ENCODE data around the gene ALOX12.
"Not testable (repeated sequence)": the region's sequence is repeated elsewhere in the genome, so short reads cannot be mapped to it uniquely, and the experiment has no call there.

The ALOX12 gene

DNA sequence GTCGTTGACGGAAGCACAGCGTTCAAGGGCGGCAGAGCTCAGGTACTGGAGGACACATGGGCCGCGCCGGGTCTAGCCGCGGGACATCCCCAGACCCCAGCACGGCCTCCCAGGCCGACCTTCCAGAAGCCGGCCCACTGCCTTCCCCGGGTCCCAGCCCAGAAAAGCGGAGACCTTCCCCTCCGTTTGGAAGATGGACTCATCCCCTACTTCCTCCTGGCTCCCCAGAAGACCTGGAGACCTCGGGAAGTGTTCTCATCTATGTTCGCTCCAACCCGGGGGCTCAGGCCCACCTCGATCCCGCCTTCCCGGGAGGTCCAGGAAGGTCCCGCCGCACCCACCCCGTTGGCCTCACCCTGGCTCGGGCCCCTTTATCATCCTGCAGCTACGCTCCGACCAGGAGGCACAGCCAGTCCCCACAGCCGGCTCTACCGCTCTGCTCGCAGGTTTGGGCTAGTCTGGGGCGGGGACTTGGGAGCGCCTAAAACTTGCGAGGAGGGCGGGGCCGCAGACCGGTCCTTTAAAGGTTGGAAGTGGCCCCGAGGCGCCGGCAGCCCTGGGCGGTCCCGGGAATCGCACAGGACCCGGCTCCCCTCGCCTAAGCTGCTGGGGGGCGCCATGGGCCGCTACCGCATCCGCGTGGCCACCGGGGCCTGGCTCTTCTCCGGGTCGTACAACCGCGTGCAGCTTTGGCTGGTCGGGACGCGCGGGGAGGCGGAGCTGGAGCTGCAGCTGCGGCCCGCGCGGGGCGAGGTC, at the start of gene ALOX12:
TSS of gene ALOX12 (plus strand) at position 550 of the 756 bp plus-strand sequence. CDS start at position 619, 69 bp downstream.
- H3K36me3 ChIP-seq (ENCODE audit: control insufficient read depth in 5 of 5, insufficient read depth in 5 of 5, low read length in 5 of 5): peaks cover 4 to 40% (median 33%) of the 10 kb centered on the region in 5 donors
- peak within 1 kb of the TSS in 4 of 5 donors; percentile 11 to 60 (median 30) for H3K4me3 ChIP-seq (ENCODE audit: low read depth in 1 of 5, low read length in 5 of 5)
- no peaks in the 10 kb centered on the region for H3K9me3 ChIP-seq (ENCODE audit: control insufficient read depth in 5 of 5, low read length in 5 of 5)
- H3K4me1 ChIP-seq (ENCODE audit: control insufficient read depth in 5 of 5, insufficient read depth in 5 of 5, low read length in 5 of 5): peaks cover 0 to 15% (median 12%) of the 10 kb centered on the region in 5 donors
- no peak within 1 kb of the TSS for H3K27ac ChIP-seq (ENCODE audit: low read depth, low read length)
- peak within 1 kb of the TSS in 1 of 5 donors; percentile 26 for H3K9ac ChIP-seq (ENCODE audit: low read length in 5 of 5)
- no peaks in the 10 kb centered on the region for H3K27me3 ChIP-seq (ENCODE audit: control insufficient read depth in 5 of 5, insufficient read depth in 4 of 5, low read length in 5 of 5)

GRCh38 chr17:6947745-6948144, 48.1 kb upstream of the ALOX12 start:
- Histone ChIP-seq H3K4me1 (ENCODE audit: control insufficient read depth in 5 of 5, insufficient read depth in 5 of 5, low read length in 5 of 5) (peaks cover 0 to 9% (median 4%) of the 10 kb centered on the region in 5 donors), H3K27me3 (ENCODE audit: control insufficient read depth in 5 of 5, insufficient read depth in 4 of 5, low read length in 5 of 5) (no peaks in the 10 kb centered on the region), H3K36me3 (ENCODE audit: control insufficient read depth in 5 of 5, insufficient read depth in 5 of 5, low read length in 5 of 5) (no peaks in the 10 kb centered on the region), H3K9me3 (ENCODE audit: control insufficient read depth in 5 of 5, low read length in 5 of 5) (no peaks in the 10 kb centered on the region), H3K4me3 (ENCODE audit: low read depth in 1 of 5, low read length in 5 of 5) (no peak overlapping the region), H3K27ac (ENCODE audit: low read depth, low read length) (no peak overlapping the region), H3K9ac (ENCODE audit: low read length in 5 of 5) (no peak overlapping the region)

GRCh38 chr17:6948562-6948961, 47.3 kb upstream of the ALOX12 start:
- Histone ChIP-seq H3K4me3 (ENCODE audit: low read depth in 1 of 5, low read length in 5 of 5) (no peak overlapping the region), H3K9ac (ENCODE audit: low read length in 5 of 5) (no peak overlapping the region), H3K27ac (ENCODE audit: low read depth, low read length) (no peak overlapping the region), H3K9me3 (ENCODE audit: control insufficient read depth in 5 of 5, low read length in 5 of 5) (no peaks in the 10 kb centered on the region), H3K4me1 (ENCODE audit: control insufficient read depth in 5 of 5, insufficient read depth in 5 of 5, low read length in 5 of 5) (peaks cover 0 to 9% (median 4%) of the 10 kb centered on the region in 5 donors), H3K36me3 (ENCODE audit: control insufficient read depth in 5 of 5, insufficient read depth in 5 of 5, low read length in 5 of 5) (no peaks in the 10 kb centered on the region), H3K27me3 (ENCODE audit: control insufficient read depth in 5 of 5, insufficient read depth in 4 of 5, low read length in 5 of 5) (no peaks in the 10 kb centered on the region)

GRCh38 chr17:6948976-6949375, 46.9 kb upstream of the ALOX12 start:
- no peak overlapping the region for H3K4me3 ChIP-seq (ENCODE audit: low read depth in 1 of 5, low read length in 5 of 5)
- no peaks in the 10 kb centered on the region for H3K36me3 ChIP-seq (ENCODE audit: control insufficient read depth in 5 of 5, insufficient read depth in 5 of 5, low read length in 5 of 5)
- H3K9me3 ChIP-seq (ENCODE audit: control insufficient read depth in 5 of 5, low read length in 5 of 5): no peaks in the 10 kb centered on the region
- H3K27me3 ChIP-seq (ENCODE audit: control insufficient read depth in 5 of 5, insufficient read depth in 4 of 5, low read length in 5 of 5): no peaks in the 10 kb centered on the region
- H3K9ac ChIP-seq (ENCODE audit: low read length in 5 of 5): no peak overlapping the region
- peaks cover 0 to 9% (median 4%) of the 10 kb centered on the region in 5 donors for H3K4me1 ChIP-seq (ENCODE audit: control insufficient read depth in 5 of 5, insufficient read depth in 5 of 5, low read length in 5 of 5)
- H3K27ac ChIP-seq (ENCODE audit: low read depth, low read length): no peak overlapping the region

DNA sequence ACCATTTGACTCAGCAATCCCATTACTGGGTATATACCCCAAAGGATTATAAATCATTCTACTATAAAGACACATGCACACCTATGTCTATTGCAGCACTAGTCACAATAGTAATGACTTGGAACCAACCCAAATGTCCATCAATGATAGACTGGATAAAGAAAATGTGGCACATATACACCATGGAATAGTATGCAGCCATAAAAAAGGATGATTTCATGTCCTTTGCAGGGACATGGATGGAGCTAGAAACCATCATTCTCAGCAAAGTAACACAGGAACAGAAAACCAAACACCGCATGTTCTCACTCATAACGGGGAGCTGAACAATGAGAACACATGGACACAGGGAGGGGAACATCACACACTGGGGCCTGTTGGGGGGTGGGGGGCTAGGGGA, 44.9 kb upstream of the ALOX12 start:
- H3K4me3 ChIP-seq (ENCODE audit: low read depth in 1 of 5, low read length in 5 of 5); H3K27ac ChIP-seq (ENCODE audit: low read depth, low read length); H3K9me3 ChIP-seq (ENCODE audit: control insufficient read depth in 5 of 5, low read length in 5 of 5); H3K27me3 ChIP-seq (ENCODE audit: control insufficient read depth in 5 of 5, insufficient read depth in 4 of 5, low read length in 5 of 5); H3K36me3 ChIP-seq (ENCODE audit: control insufficient read depth in 5 of 5, insufficient read depth in 5 of 5, low read length in 5 of 5); H3K4me1 ChIP-seq (ENCODE audit: control insufficient read depth in 5 of 5, insufficient read depth in 5 of 5, low read length in 5 of 5); H3K9ac ChIP-seq (ENCODE audit: low read length in 5 of 5): not testable (repeated sequence)

- Histone ChIP-seq H3K4me3 (ENCODE audit: low read depth in 1 of 5, low read length in 5 of 5) (no peak overlapping the region), H3K36me3 (ENCODE audit: control insufficient read depth in 5 of 5, insufficient read depth in 5 of 5, low read length in 5 of 5) (no peaks in the 10 kb centered on the region), H3K9me3 (ENCODE audit: control insufficient read depth in 5 of 5, low read length in 5 of 5) (no peaks in the 10 kb centered on the region), H3K4me1 (ENCODE audit: control insufficient read depth in 5 of 5, insufficient read depth in 5 of 5, low read length in 5 of 5) (peaks cover 0 to 5% (median 4%) of the 10 kb centered on the region in 5 donors), H3K9ac (ENCODE audit: low read length in 5 of 5) (no peak overlapping the region), H3K27me3 (ENCODE audit: control insufficient read depth in 5 of 5, insufficient read depth in 4 of 5, low read length in 5 of 5) (no peaks in the 10 kb centered on the region), H3K27ac (ENCODE audit: low read depth, low read length) (no peak overlapping the region)
Measured at GRCh38 chr17:6953689-6954088, 42.2 kb upstream of the ALOX12 start.

DNA sequence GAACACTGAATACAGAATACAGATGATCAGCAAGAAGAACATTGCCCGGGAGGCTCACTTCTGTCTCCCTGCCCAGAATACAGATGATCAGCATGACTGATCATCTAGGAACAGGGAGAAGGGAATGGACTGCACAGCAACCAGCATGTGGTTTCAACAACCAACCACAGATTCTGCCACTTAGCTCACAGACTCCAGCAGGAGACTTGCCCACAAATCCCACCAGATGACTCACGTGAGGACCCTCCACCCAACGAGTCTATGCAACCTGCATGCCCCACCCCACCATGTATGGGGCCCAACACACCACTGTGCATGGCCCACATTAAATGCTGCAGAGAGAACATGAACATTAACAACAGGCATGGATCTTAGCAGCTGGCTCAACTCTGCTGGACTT, 36.1 kb upstream of the ALOX12 start:
- Histone ChIP-seq H3K4me3 (ENCODE audit: low read depth in 1 of 5, low read length in 5 of 5) (no peak overlapping the region), H3K4me1 (ENCODE audit: control insufficient read depth in 5 of 5, insufficient read depth in 5 of 5, low read length in 5 of 5) (no peaks in the 10 kb centered on the region), H3K36me3 (ENCODE audit: control insufficient read depth in 5 of 5, insufficient read depth in 5 of 5, low read length in 5 of 5) (no peaks in the 10 kb centered on the region), H3K27me3 (ENCODE audit: control insufficient read depth in 5 of 5, insufficient read depth in 4 of 5, low read length in 5 of 5) (no peaks in the 10 kb centered on the region), H3K9ac (ENCODE audit: low read length in 5 of 5) (no peak overlapping the region), H3K27ac (ENCODE audit: low read depth, low read length) (no peak overlapping the region), H3K9me3 (ENCODE audit: control insufficient read depth in 5 of 5, low read length in 5 of 5) (peaks cover 0 to 5% (median 0%) of the 10 kb centered on the region in 5 donors)

- Histone ChIP-seq H3K36me3 (ENCODE audit: control insufficient read depth in 5 of 5, insufficient read depth in 5 of 5, low read length in 5 of 5) (no peaks in the 10 kb centered on the region), H3K4me1 (ENCODE audit: control insufficient read depth in 5 of 5, insufficient read depth in 5 of 5, low read length in 5 of 5) (no peaks in the 10 kb centered on the region), H3K27ac (ENCODE audit: low read depth, low read length) (no peak overlapping the region), H3K27me3 (ENCODE audit: control insufficient read depth in 5 of 5, insufficient read depth in 4 of 5, low read length in 5 of 5) (no peaks in the 10 kb centered on the region), H3K4me3 (ENCODE audit: low read depth in 1 of 5, low read length in 5 of 5) (no peak overlapping the region), H3K9ac (ENCODE audit: low read length in 5 of 5) (no peak overlapping the region), H3K9me3 (ENCODE audit: control insufficient read depth in 5 of 5, low read length in 5 of 5) (no peaks in the 10 kb centered on the region)
Measured at GRCh38 chr17:6969323-6969726, 26.5 kb upstream of the ALOX12 start.

GRCh38 chr17:6970992-6971391, 24.9 kb upstream of the ALOX12 start:
- Histone ChIP-seq H3K4me1 (ENCODE audit: control insufficient read depth in 5 of 5, insufficient read depth in 5 of 5, low read length in 5 of 5) (no peaks in the 10 kb centered on the region), H3K4me3 (ENCODE audit: low read depth in 1 of 5, low read length in 5 of 5) (no peak overlapping the region), H3K9me3 (ENCODE audit: control insufficient read depth in 5 of 5, low read length in 5 of 5) (no peaks in the 10 kb centered on the region), H3K36me3 (ENCODE audit: control insufficient read depth in 5 of 5, insufficient read depth in 5 of 5, low read length in 5 of 5) (no peaks in the 10 kb centered on the region), H3K27ac (ENCODE audit: low read depth, low read length) (no peak overlapping the region), H3K27me3 (ENCODE audit: control insufficient read depth in 5 of 5, insufficient read depth in 4 of 5, low read length in 5 of 5) (no peaks in the 10 kb centered on the region), H3K9ac (ENCODE audit: low read length in 5 of 5) (no peak overlapping the region)

DNA sequence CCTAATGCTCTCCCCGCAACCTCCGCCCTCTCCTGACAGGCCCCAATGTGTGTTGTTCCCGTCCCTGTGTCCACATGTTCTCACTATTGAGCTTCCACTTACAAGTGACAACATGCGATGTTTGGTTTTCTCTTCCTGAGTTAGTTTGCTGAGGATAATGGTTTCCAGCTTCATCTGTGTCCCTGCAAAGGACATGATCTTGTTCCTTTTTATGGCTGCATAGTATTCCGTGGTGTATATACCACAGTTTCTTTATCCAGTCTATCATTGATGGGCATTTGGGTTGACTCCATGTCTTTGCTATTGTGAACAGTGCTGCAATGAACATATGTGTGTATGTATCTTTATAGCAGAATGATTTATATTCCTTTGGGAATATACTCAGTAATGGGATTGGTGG, 16.4 kb upstream of the ALOX12 start:
- H3K27ac ChIP-seq (ENCODE audit: low read depth, low read length); H3K4me1 ChIP-seq (ENCODE audit: control insufficient read depth in 5 of 5, insufficient read depth in 5 of 5, low read length in 5 of 5): not testable (repeated sequence)

More for the DNA sequence above, 16.4 kb upstream of the ALOX12 start:
- not testable (repeated sequence) for H3K9ac ChIP-seq (ENCODE audit: low read length in 5 of 5); H3K36me3 ChIP-seq (ENCODE audit: control insufficient read depth in 5 of 5, insufficient read depth in 5 of 5, low read length in 5 of 5); H3K9me3 ChIP-seq (ENCODE audit: control insufficient read depth in 5 of 5, low read length in 5 of 5); H3K27me3 ChIP-seq (ENCODE audit: control insufficient read depth in 5 of 5, insufficient read depth in 4 of 5, low read length in 5 of 5); H3K4me3 ChIP-seq (ENCODE audit: low read depth in 1 of 5, low read length in 5 of 5)

Data from subcutaneous abdominal adipose tissue (tissue), 5 donors.